ENCODE data around the gene EFTUD2.

The EFTUD2 gene

GRCh38 chr17:44919885-44920564, 20.8 kb upstream of the EFTUD2 start:
- no peaks in the 10 kb centered on the region for H3K27me3 ChIP-seq (replicated peaks; ENCODE audit: control insufficient read depth, insufficient read depth, low read length)

GRCh38 chr17:44919411-44919810, 20.2 kb upstream of the EFTUD2 start:
- H3K4me3 ChIP-seq (replicated peaks; ENCODE audit: low read depth, low read length) = no peak overlapping the region
- no peak for TF ChIP-seq CTCF (IDR thresholded peaks at IDR 0.05; ENCODE audit: insufficient read depth, low read length, poor library complexity, severe bottlenecking)
- H3K27me3 ChIP-seq (replicated peaks; ENCODE audit: control insufficient read depth, insufficient read depth, low read length) = no peaks in the 10 kb centered on the region
- H3K36me3 ChIP-seq (ENCODE audit: control insufficient read depth, insufficient read depth, low read length) = no peaks in the 10 kb centered on the region
- DNase-seq (ENCODE audit: extremely low read depth, insufficient read length) = no peak

More at GRCh38 chr17:44919885-44920564, 20.8 kb upstream of the EFTUD2 start:
- TF ChIP-seq CTCF (IDR thresholded peaks at IDR 0.05; ENCODE audit: insufficient read depth, low read length, poor library complexity, severe bottlenecking) = peak; percentile 84
- DNase-seq (ENCODE audit: extremely low read depth, insufficient read length) = peak; percentile 55
- no peaks in the 10 kb centered on the region for H3K36me3 ChIP-seq (ENCODE audit: control insufficient read depth, insufficient read depth, low read length)
- no peak overlapping the region for H3K4me3 ChIP-seq (replicated peaks; ENCODE audit: low read depth, low read length)

GRCh38 chr17:44918006-44918405, 18.8 kb upstream of the EFTUD2 start:
- Histone ChIP-seq H3K27me3 (replicated peaks; ENCODE audit: control insufficient read depth, insufficient read depth, low read length) (no peaks in the 10 kb centered on the region), H3K4me3 (replicated peaks; ENCODE audit: low read depth, low read length) (no peak overlapping the region), H3K36me3 (ENCODE audit: control insufficient read depth, insufficient read depth, low read length) (no peaks in the 10 kb centered on the region)
- no peak for TF ChIP-seq CTCF (IDR thresholded peaks at IDR 0.05; ENCODE audit: insufficient read depth, low read length, poor library complexity, severe bottlenecking)
- no peak for DNase-seq (ENCODE audit: extremely low read depth, insufficient read length)

- TF ChIP-seq CTCF (IDR thresholded peaks at IDR 0.05; ENCODE audit: insufficient read depth, low read length, poor library complexity, severe bottlenecking) = no peak
- Histone ChIP-seq H3K36me3 (ENCODE audit: control insufficient read depth, insufficient read depth, low read length) (no peaks in the 10 kb centered on the region), H3K4me3 (replicated peaks; ENCODE audit: low read depth, low read length) (no peak overlapping the region), H3K27me3 (replicated peaks; ENCODE audit: control insufficient read depth, insufficient read depth, low read length) (no peaks in the 10 kb centered on the region)
- DNase-seq (ENCODE audit: extremely low read depth, insufficient read length) = no peak
Observed at GRCh38 chr17:44917456-44917855, 18.2 kb upstream of the EFTUD2 start.

GRCh38 chr17:44916781-44917241, 17.6 kb upstream of the EFTUD2 start:
- no peak for TF ChIP-seq CTCF (IDR thresholded peaks at IDR 0.05; ENCODE audit: insufficient read depth, low read length, poor library complexity, severe bottlenecking)
- H3K36me3 ChIP-seq (ENCODE audit: control insufficient read depth, insufficient read depth, low read length) = no peaks in the 10 kb centered on the region
- no peak overlapping the region for H3K4me3 ChIP-seq (replicated peaks; ENCODE audit: low read depth, low read length)
- no peaks in the 10 kb centered on the region for H3K27me3 ChIP-seq (replicated peaks; ENCODE audit: control insufficient read depth, insufficient read depth, low read length)
- DNase-seq (ENCODE audit: extremely low read depth, insufficient read length) = no peak

Measured in GM06990 (cell line).